SK-N-SH (cell line): Measurements from ENCODE around the gene PHF1. TPM values are rescaled to one million over a fixed set of nuclear protein-coding genes. Genes with fewer than 3 reads are reported as not detected.

Experiments used
- CTCF ChIA-PET: fragments of 300-600, 350-600 bp; formaldehyde crosslinking; extraction: SDS; loops from one replicate; lab custom pipeline; 2021; lab: Yijun Ruan, JAX
- POLR2A ChIA-PET: fragments of 350-600 bp; sonication (Branson Sonifier 250); formaldehyde crosslinking; extraction: SDS; loops from one replicate; lab custom pipeline; 2020; ENCODE audit warnings: antibody characterized with exemption, inconsistent platforms; lab: Yijun Ruan, JAX
- DNase-seq: peaks from one replicate; pipeline ENCODE4 v3.0.0; 2012
- H2AFZ ChIP-seq: fragments of 200-600 bp; sonication (generic); 2 replicates; pipeline ENCODE4 v1.8.1; 2016; ENCODE audit warnings: antibody characterized with exemption, mild to moderate bottlenecking, low read depth
- H3F3A ChIP-seq: fragments of 200-600 bp; sonication (generic); replicated peaks from 2 replicates; pipeline ENCODE3; 2016; ENCODE audit warnings: antibody characterized with exemption, mild to moderate bottlenecking; ENCODE audit not compliant: insufficient read depth
- H3K27ac ChIP-seq, 2 experiments: fragments of 200-500 bp in 1 of 2; fragments of 200-600 bp in 1 of 2; sonication (Bioruptor generic) in 1 of 2; sonication (generic), shearing (Covaris generic) in 1 of 2; 2 replicates each; pipeline versions ENCODE4 v1.5.1 to v1.6.1; 2014 to 2016; ENCODE audit warnings: low read depth in 2 of 2, inconsistent platforms in 1 of 2, low read length in 1 of 2, mild to moderate bottlenecking in 1 of 2, mixed read lengths in 1 of 2
- H3K27me3 ChIP-seq: fragments of 200-600 bp; sonication (generic), shearing (Covaris generic); 2 replicates; pipeline ENCODE4 v1.6.1; 2016; ENCODE audit warnings: mixed run types; ENCODE audit not compliant: insufficient read depth
- H3K36me3 ChIP-seq, 2 experiments: fragments of 200-500 bp in 1 of 2; fragments of 200-600 bp in 1 of 2; sonication (Bioruptor generic) in 1 of 2; sonication (generic) in 1 of 2; replicated peaks in 1 of 2; 2 replicates each; pipeline versions ENCODE3 to v1.5.1; 2014 to 2016; ENCODE audit warnings: low read length in 1 of 2, mild to moderate bottlenecking in 1 of 2; ENCODE audit not compliant: insufficient read depth in 2 of 2, control insufficient read depth in 1 of 2
- H3K4me1 ChIP-seq, 2 experiments: fragments of 200-500 bp in 1 of 2; fragments of 200-600 bp in 1 of 2; sonication (Bioruptor generic) in 1 of 2; sonication (generic), shearing (Covaris generic) in 1 of 2; 2 replicates each; pipeline versions ENCODE4 v1.5.1 to v1.6.1; 2014 to 2016; ENCODE audit warnings: low read depth in 1 of 2, low read length in 1 of 2, mixed run types in 1 of 2; ENCODE audit not compliant: insufficient read depth in 2 of 2, control insufficient read depth in 1 of 2
- H3K4me2 ChIP-seq: fragments of 200-600 bp; sonication (generic), shearing (Covaris generic); 2 replicates; pipeline ENCODE4 v1.6.1; 2017; ENCODE audit warnings: mixed run types
- H3K4me3 ChIP-seq, 2 experiments: fragments of 200-500 bp in 1 of 2; fragments of 200-600 bp in 1 of 2; sonication (Bioruptor generic) in 1 of 2; sonication (generic), shearing (Covaris generic) in 1 of 2; 2 replicates each; pipeline versions ENCODE4 v1.5.1 to v1.8.1; 2014 to 2016; ENCODE audit warnings: low read depth in 2 of 2, inconsistent platforms in 1 of 2, low read length in 1 of 2, mild to moderate bottlenecking in 1 of 2, mixed read lengths in 1 of 2, moderate library complexity in 1 of 2
- H3K79me2 ChIP-seq: fragments of 200-600 bp; sonication (generic); 2 replicates; pipeline ENCODE4 v1.8.1; 2017; ENCODE audit warnings: mild to moderate bottlenecking; ENCODE audit not compliant: insufficient read depth
- H3K9ac ChIP-seq: fragments of 200-600 bp; sonication (generic); 2 replicates; pipeline ENCODE4 v1.6.1; 2017; ENCODE audit warnings: mixed run types
- H3K9me2 ChIP-seq: fragments of 200-600 bp; sonication (generic); 2 replicates; pipeline ENCODE4 v1.6.1; 2017; ENCODE audit warnings: mixed run types
- H3K9me3 ChIP-seq: fragments of 200-600 bp; sonication (generic); 2 replicates; pipeline ENCODE4 v1.6.1; 2017; ENCODE audit warnings: mixed run types, mild to moderate bottlenecking, moderate library complexity
- H4K20me1 ChIP-seq: fragments of 200-600 bp; sonication (generic); 2 replicates; pipeline ENCODE4 v1.6.1; 2017; ENCODE audit warnings: mild to moderate bottlenecking, mixed run types; ENCODE audit not compliant: insufficient read depth
- EP300 ChIP-seq, 2 experiments: IDR thresholded peaks; 2 replicates each; pipeline versions ENCODE4 v1.4.0 to v1.6.1; 2012; ENCODE audit warnings: borderline replicate concordance in 1 of 2, low read depth in 1 of 2, low read length in 1 of 2
- EZH2phosphoT487 ChIP-seq: fragments of 200-600 bp; sonication (generic); IDR thresholded peaks from 2 replicates; pipeline ENCODE4 v1.6.1; 2017; ENCODE audit warnings: low read depth, mixed run types, mild to moderate bottlenecking, antibody characterized with exemption, moderate library complexity, borderline replicate concordance
- JUND ChIP-seq: IDR thresholded peaks from 2 replicates; pipeline ENCODE4 v1.4.0; 2012
- NFIC ChIP-seq: IDR thresholded peaks from 2 replicates; pipeline ENCODE4 v1.4.0; 2012; ENCODE audit warnings: borderline replicate concordance
- RFX5 ChIP-seq: IDR thresholded peaks from 2 replicates; pipeline ENCODE4 v1.6.1; 2012; ENCODE audit warnings: mild to moderate bottlenecking, improper control_type of control experiment, low read length
- TEAD4 ChIP-seq: IDR thresholded peaks from 2 replicates; pipeline ENCODE4 v1.4.0; 2012; ENCODE audit warnings: mild to moderate bottlenecking, borderline replicate concordance; ENCODE audit not compliant: insufficient read depth
- WGBS: methylation state at CpG from one replicate; pipeline ENCODE4 v1.1.6; 2017; ENCODE audit warnings: low lambda C conversion rate; 5-methylcytosine and 5-hydroxymethylcytosine counted together
- polyA plus RNA-seq, 3 experiments: library from polyadenylated mRNA; depleted of rRNA; stranded (reverse); fragments of >200 nt; gene quantifications; 2 replicates each; pipeline ENCODE4 v1.2.3, GENCODE V29; 2012
- TF ChIP-seq, protein P1 (sequence below): fragments of 150-350 bp; IDR thresholded peaks from 2 replicates; pipeline ENCODE4 v1.6.1; 2017; ENCODE audit warnings: antibody characterized with exemption, low read length, low read depth, borderline replicate concordance
- TF ChIP-seq, protein P2 (sequence below): IDR thresholded peaks from 2 replicates; pipeline ENCODE4 v1.6.1; 2012; ENCODE audit warnings: mild to moderate bottlenecking, low read depth, low read length, moderate library complexity
- TF ChIP-seq, protein P3 (sequence below): IDR thresholded peaks from 2 replicates; pipeline ENCODE4 v1.4.0; 2012; ENCODE audit warnings: low read depth, borderline replicate concordance
- TF ChIP-seq, protein P4 (sequence below): IDR thresholded peaks from 2 replicates; pipeline ENCODE4; 2012

PHF1 gene
- polyA plus RNA-seq, 1 of the 3 experiments (the other 2 are of a cell fraction), result 48.7 TPM

DNA sequence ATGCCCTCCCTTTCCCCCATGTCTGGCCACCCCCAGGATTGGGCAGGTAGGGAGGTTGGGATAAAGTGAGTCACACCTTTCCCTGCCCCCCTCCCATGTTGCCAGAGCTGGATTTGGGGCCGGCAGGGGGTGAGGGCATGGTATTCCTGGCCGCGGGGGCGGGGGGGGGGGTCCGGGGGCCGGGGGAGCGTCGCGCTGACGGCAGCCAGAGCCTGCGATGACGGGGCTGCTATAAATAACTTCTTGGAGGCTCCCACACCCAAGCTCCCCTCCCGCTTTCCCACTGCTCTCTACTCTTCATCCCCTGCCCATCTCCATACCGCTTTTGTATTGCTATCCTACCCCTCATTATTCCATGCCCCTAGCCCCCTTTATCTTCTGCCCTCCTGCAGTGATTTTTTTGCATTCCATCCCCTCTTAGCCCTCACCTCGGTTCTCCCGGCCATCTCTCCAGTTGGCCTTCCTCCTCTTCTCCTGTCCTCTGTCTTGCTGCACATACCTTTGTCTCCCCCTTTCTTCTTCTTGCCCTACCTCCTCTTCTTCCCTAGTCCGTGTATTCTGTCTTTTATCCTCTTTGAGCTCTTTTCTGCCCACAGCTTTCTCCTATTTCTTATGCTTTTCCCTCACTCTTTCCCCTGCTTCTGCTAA lies 22.9 kb downstream of the PHF1 start:
- Histone ChIP-seq H3K9ac (no peak overlapping the region), H3K4me2 (no peak overlapping the region), H3K4me1 (peaks cover 13 to 28% of the 10 kb centered on the region in 2 experiments; a peak in 3 of 4 replicates), H2AFZ (no peak overlapping the region), H3K9me3 (no peaks in the 10 kb centered on the region), H3K36me3 (peaks cover 17 to 25% of the 10 kb centered on the region in 2 experiments), H3K4me3 (no peak overlapping the region), H3K27me3 (no peaks in the 10 kb centered on the region), H3K79me2 (peaks cover 21% of the 10 kb centered on the region; the same call in 1 of the 2 replicates), H3K9me2 (no peaks in the 10 kb centered on the region), H4K20me1 (no peaks in the 10 kb centered on the region; the same call in 1 of the 2 replicates), H3K27ac (no peak overlapping the region), H3F3A (peaks cover 8% of the 10 kb centered on the region)
- TF ChIP-seq TEAD4 (no peak), RFX5 (no peak), EZH2phosphoT487 (no peak), EP300 (IDR thresholded peaks at IDR 0.05; ENCODE audit: borderline replicate concordance in 1 of 2, low read depth in 1 of 2, low read length in 1 of 2) (no peak), JUND (no peak), NFIC (no peak)
- TF ChIP-seq, protein P1, sequence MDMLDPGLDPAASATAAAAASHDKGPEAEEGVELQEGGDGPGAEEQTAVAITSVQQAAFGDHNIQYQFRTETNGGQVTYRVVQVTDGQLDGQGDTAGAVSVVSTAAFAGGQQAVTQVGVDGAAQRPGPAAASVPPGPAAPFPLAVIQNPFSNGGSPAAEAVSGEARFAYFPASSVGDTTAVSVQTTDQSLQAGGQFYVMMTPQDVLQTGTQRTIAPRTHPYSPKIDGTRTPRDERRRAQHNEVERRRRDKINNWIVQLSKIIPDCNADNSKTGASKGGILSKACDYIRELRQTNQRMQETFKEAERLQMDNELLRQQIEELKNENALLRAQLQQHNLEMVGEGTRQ, result no peak
- TF ChIP-seq, protein P2, sequence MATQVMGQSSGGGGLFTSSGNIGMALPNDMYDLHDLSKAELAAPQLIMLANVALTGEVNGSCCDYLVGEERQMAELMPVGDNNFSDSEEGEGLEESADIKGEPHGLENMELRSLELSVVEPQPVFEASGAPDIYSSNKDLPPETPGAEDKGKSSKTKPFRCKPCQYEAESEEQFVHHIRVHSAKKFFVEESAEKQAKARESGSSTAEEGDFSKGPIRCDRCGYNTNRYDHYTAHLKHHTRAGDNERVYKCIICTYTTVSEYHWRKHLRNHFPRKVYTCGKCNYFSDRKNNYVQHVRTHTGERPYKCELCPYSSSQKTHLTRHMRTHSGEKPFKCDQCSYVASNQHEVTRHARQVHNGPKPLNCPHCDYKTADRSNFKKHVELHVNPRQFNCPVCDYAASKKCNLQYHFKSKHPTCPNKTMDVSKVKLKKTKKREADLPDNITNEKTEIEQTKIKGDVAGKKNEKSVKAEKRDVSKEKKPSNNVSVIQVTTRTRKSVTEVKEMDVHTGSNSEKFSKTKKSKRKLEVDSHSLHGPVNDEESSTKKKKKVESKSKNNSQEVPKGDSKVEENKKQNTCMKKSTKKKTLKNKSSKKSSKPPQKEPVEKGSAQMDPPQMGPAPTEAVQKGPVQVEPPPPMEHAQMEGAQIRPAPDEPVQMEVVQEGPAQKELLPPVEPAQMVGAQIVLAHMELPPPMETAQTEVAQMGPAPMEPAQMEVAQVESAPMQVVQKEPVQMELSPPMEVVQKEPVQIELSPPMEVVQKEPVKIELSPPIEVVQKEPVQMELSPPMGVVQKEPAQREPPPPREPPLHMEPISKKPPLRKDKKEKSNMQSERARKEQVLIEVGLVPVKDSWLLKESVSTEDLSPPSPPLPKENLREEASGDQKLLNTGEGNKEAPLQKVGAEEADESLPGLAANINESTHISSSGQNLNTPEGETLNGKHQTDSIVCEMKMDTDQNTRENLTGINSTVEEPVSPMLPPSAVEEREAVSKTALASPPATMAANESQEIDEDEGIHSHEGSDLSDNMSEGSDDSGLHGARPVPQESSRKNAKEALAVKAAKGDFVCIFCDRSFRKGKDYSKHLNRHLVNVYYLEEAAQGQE, result no peak
- TF ChIP-seq, protein P3, sequence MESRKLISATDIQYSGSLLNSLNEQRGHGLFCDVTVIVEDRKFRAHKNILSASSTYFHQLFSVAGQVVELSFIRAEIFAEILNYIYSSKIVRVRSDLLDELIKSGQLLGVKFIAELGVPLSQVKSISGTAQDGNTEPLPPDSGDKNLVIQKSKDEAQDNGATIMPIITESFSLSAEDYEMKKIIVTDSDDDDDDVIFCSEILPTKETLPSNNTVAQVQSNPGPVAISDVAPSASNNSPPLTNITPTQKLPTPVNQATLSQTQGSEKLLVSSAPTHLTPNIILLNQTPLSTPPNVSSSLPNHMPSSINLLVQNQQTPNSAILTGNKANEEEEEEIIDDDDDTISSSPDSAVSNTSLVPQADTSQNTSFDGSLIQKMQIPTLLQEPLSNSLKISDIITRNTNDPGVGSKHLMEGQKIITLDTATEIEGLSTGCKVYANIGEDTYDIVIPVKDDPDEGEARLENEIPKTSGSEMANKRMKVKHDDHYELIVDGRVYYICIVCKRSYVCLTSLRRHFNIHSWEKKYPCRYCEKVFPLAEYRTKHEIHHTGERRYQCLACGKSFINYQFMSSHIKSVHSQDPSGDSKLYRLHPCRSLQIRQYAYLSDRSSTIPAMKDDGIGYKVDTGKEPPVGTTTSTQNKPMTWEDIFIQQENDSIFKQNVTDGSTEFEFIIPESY, result no peak
- TF ChIP-seq, protein P4, sequence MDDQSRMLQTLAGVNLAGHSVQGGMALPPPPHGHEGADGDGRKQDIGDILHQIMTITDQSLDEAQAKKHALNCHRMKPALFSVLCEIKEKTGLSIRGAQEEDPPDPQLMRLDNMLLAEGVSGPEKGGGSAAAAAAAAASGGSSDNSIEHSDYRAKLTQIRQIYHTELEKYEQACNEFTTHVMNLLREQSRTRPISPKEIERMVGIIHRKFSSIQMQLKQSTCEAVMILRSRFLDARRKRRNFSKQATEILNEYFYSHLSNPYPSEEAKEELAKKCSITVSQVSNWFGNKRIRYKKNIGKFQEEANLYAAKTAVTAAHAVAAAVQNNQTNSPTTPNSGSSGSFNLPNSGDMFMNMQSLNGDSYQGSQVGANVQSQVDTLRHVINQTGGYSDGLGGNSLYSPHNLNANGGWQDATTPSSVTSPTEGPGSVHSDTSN, result no peak
- peak; percentile 20 for DNase-seq
- POLR2A ChIA-PET, result no interaction called here
- CTCF ChIA-PET, result interaction anchor here (0.9 kb wide), 1 partner anchor 43 kb away, joined by 3 read pairs; no protein-coding TSS in a partner anchor
- 77% methylated on average over 8 of the region's 17 CpGs for whole genome bisulfite sequencing
